GM12892 (cell line): ENCODE measurements around the gene FERMT1.
"Not testable (repeated sequence)": the region's sequence is repeated elsewhere in the genome, so short reads cannot be mapped to it uniquely, and the experiment has no call there.

Source experiments
- DNase-seq: peaks from one replicate; pipeline ENCODE4 v3.0.0; 2011; ENCODE audit not compliant: insufficient read length
- FAIRE-seq: peaks from 2 replicates; lab custom pipeline; 2011; peaks lifted over from hg19 to GRCh38; lab: Jason Lieb, UNC
- POLR2A ChIP-seq: IDR thresholded peaks from 2 replicates; pipeline ENCODE4 v1.6.1; 2011; ENCODE audit warnings: low read depth, low read length, control low read depth
- POLR2AphosphoS5 ChIP-seq: IDR thresholded peaks from 2 replicates; pipeline ENCODE4 v1.6.1; 2011; ENCODE audit warnings: low read depth, low read length, control low read depth
- TAF1 ChIP-seq: IDR thresholded peaks from 2 replicates; pipeline ENCODE4 v1.6.1; 2011; ENCODE audit warnings: low read depth, mild to moderate bottlenecking, control low read depth, low read length, borderline replicate concordance

FERMT1 gene

DNA sequence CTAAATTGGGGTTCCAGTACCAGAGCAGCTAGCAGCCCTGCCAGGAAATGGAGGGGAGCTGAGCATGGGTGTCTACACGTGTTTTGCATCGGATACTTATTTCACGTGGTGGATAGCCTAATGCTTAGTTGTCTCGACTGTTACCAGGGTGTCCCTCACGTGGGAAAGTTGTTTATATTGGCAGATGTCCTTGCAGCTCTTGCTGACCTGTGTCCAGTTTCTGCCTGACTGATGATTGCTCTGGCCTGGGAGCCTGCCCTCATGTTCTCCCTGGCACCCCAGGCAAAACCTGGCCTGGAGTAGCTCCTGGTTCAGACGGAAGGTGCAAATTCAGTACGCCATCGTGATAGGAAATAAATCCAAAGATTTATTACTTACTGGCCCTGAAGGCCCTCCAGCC lies 11.8 kb upstream of the FERMT1 start:
- TF ChIP-seq TAF1 (no peak), POLR2AphosphoS5 (no peak), POLR2A (no peak)
- DNase-seq (no peak), FAIRE-seq (no peak)

DNA sequence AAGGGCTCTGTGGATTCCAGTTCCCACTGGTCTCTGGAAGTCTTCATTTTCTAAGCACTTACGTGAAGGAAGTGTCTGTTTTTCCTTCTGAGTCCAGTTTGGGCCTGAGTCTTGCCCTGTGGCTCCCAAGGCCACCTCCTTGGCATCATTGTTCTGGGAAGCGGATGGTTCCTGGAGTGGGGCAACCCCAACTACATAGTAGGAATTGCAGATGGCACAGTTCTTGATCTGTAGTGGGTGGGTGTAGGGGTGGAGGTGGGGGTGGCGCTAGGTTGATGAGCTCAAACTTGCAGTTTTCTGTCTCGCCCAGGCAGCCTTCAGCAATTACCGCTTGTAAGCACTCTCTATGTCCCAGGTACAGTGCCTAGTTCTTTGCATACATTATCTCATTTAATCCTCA lies 7.2 kb upstream of the FERMT1 start:
- TF ChIP-seq POLR2AphosphoS5 (no peak), POLR2A (no peak), TAF1 (no peak)

DNA sequence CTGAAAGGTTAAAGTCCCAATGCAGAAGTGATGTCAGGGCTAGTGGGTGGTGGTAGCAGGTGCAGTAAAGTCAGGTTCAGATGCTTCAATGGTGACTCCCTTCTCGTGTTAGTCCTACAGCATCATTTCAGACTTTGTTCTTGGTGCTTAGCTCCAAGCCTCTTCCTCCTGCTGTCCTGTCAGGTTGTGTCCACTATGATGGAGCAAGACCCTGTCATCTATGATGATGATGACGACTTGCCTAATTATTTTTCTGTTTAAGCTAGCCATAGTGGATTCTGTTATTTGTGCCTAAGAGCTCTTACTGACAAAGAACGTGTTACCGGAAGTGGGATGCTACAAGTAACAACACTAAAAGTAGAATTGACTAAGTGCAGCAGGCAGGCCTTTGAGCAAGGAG lies 5.0 kb upstream of the FERMT1 start:
- FAIRE-seq: no peak
- TF ChIP-seq POLR2AphosphoS5: no peak
- TF ChIP-seq TAF1: no peak
- TF ChIP-seq POLR2A: no peak

More for the DNA sequence above, 7.2 kb upstream of the FERMT1 start:
- DNase-seq: no peak
- FAIRE-seq: no peak

DNA sequence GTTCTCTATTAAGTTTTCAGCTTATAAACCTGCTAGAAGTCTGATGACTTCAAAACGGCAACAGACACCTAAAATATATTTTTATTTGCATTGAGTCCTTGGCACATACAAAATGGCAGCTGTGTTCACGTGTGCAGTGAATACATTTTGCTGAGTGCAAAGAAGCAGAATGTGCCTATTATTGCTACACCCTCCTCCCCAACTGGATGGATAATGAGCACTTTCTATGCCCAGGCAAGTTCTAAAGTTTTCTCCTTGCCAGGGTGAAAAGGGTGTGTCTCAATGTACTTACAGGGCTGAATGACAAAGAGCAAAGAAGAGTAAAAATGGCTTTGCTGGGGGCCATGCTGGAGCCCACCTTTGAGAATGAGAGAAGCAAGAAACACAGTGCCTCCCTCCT lies 4.0 kb upstream of the FERMT1 start:
- no peak for TF ChIP-seq POLR2A
- DNase-seq: no peak
- FAIRE-seq: no peak

More for the DNA sequence above, 5.0 kb upstream of the FERMT1 start:
- DNase-seq: no peak

DNA sequence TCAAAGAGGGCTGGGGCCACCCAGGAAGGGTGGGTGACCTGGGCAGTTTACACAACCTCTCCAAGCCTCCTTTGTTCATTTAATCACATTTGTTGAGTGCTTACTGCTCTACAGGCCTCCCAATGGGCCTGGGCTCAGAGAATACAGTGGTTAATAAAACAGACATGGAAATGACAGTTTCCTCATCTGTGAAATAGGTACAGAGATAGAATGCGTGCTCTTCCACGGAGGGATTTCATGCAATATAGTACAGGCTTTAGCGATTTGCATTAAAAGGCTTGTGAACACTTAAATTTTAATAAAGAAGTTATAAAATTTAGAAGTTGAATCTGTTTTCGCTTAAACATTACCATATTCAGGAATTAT lies 802 bp upstream of the FERMT1 start:
- TF ChIP-seq TAF1 (no peak), POLR2AphosphoS5 (no peak), POLR2A (no peak)
- FAIRE-seq (no peak), DNase-seq (no peak)

DNA sequence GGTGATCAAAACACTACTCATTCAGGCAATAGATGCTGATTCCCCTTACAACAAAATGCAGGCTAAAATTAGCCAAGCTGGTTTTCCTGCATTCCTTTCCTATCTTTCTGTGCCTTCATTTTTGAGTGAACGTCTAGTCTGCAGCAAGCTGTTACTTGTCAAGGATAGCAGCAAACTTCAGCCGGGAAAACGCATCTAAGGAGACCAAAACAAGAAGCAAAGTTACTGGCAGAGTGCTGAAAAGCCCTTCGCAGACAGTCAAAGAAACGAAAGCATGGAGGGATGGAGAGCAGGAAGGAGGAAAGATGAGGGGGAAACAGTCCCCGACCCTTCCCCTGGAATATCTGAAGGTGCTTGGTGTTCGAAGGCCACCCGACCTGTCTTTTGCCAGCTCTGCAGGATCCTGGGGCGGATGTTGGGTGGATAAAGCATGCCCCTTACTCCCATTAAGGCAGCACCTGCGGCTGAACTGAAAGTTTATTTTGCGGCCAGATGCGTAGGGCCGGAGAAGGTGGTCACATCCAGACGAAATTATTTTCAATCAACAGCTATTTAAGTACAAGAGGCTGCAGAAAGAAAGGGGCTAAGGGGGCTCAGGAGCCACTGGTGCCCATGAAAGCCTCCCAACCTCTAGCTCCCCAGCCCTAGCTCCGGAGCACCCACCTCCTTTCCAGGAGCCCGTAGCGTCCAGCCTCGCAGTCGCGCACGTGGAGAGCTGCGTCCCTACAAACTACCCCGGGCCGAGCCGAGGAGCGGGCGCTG lies 538 bp downstream of the FERMT1 start:
- FAIRE-seq (no peak), DNase-seq (no peak)
- no peak for TF ChIP-seq POLR2A
- TF ChIP-seq POLR2AphosphoS5: no peak
- no peak for TF ChIP-seq TAF1

DNA sequence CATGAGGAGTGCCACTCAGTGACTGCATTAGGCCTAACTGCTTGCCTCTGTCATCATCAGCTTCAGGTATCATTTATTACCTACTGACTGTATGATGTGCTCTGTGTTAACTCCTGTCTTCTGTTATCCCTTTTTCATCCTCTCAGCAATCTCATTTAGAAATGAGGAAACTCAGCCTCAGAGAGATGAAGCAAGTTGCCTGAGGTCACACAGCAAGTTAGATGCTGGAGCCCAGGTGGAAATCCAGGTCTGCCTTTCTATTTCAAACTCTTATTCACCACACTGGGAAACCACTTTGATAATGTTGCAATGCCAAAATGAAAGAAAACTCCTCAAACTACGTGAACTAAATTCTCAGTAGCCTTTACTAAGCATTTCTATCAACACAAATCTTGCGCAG lies 1.3 kb downstream of the FERMT1 start:
- no peak for DNase-seq
- FAIRE-seq: no peak
- TF ChIP-seq POLR2AphosphoS5: no peak
- no peak for TF ChIP-seq POLR2A
- no peak for TF ChIP-seq TAF1

DNA sequence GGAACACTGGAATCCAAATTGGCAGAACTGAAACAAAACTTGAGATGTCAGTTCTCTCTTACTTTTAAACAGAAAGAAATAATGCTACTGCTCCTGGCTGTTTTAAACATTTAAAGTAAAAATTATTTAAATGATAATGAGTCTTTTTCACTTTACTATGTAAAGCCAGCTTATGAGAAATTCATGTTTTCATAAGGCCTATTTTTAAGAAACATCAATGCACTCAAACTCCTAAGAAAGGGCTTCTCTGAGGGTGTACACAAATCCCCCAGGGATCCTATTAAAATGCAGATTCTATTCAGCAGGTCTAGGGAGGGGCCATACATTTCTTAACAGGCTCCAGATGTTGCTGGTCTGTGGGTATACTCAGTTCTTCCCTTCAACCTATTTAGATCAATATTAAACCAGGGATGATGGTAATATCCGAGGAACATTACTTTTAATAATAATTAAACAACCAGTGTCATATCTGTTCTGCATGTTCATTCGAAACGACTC lies 2.3 kb downstream of the FERMT1 start:
- FAIRE-seq (no peak), DNase-seq (no peak)
- TF ChIP-seq POLR2A (no peak), POLR2AphosphoS5 (no peak), TAF1 (no peak)

DNA sequence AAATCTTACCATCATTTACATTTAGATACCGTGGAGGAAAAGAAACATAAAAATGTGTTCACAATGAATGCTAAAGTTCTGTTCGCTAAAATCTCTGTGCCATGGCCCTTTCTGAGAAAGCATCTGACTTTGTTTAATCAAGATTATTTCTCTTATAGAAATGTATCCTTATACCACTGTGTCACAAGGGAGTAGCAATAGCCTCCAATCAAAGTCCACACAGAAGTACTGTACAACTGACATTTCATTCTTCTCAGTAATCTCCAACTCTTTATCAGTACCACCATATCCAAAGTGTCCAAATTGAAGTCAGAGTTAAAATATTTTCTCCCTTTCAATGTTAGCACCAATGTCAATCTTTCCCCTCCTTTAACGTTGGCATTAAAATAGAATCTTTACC lies 6.1 kb downstream of the FERMT1 start:
- no peak for DNase-seq
- no peak for FAIRE-seq
- TF ChIP-seq POLR2AphosphoS5: no peak
- no peak for TF ChIP-seq POLR2A
- no peak for TF ChIP-seq TAF1

DNA sequence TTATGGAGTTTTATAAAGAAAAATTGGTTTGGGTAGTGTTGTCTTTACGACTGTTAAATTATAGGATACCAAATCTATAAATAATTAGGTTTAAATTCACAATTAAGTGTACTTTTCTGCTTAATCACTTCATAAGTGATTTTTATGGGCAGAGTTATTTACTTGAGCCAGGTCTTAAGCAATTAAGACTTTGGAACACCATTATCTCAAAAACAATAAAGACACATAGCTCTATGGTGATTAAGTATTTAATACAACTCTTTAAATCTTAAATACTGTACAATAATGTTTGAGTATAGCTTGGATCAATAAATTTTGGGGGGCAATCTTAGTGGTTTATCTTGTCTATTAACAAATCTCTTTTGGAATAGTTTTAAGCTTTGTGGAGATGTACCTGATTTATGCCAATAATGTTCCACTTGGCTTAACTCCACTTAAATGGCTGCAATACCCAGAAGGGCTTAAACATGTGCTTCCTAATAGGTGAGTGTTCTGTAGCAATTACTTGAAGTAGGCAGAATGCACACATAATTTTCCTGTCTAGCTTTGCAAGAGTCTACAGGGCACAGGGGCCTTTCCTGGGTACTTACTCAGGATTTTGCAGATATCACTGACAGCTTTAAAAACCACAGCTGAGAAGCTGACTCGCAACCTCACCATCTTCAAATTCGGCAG lies 7.5 kb downstream of the FERMT1 start:
- TF ChIP-seq TAF1 (no peak), POLR2A (no peak), POLR2AphosphoS5 (no peak)
- no peak for FAIRE-seq
- DNase-seq: no peak

DNA sequence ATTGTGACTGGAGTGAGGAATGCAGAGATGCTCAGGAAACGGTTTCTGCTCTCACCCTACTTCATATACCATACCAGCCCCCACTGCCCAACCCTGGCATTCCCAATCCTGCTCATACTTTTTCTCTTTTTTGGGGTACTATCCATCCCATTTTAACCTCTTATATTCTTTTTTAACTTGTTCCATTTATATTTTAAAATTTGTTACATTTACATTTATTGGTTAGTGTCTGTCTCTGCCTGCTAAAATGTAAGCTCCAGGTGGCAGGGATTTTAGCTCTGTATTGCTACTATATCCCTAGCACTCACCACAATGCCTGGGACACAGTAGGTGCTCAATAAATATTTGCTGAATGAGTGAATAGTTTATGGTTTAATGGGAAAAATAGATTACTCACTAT lies 8.1 kb downstream of the FERMT1 start:
- FAIRE-seq (no peak), DNase-seq (no peak)
- TF ChIP-seq POLR2AphosphoS5 (no peak), TAF1 (no peak), POLR2A (no peak)

DNA sequence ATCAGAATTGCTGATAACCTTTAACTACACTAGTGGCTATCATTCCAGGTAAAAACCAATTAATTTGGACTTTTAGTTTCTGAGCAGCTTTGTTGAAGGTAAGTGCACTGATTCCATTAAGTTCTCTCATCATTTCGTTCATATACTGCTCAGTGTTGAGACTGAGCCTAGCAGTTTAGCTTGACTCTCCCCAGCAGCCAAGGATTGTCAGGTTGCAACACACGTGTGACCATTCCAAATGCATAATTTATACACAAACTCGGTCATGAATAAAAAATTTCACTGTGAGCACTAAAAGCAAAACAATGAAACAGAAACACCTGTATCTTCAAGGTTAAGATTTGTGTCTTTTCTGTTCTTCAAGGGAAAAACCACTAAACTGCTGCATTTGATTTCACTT lies 8.9 kb downstream of the FERMT1 start:
- no peak for FAIRE-seq
- TF ChIP-seq POLR2A (no peak), TAF1 (no peak), POLR2AphosphoS5 (no peak)
- DNase-seq: no peak

DNA sequence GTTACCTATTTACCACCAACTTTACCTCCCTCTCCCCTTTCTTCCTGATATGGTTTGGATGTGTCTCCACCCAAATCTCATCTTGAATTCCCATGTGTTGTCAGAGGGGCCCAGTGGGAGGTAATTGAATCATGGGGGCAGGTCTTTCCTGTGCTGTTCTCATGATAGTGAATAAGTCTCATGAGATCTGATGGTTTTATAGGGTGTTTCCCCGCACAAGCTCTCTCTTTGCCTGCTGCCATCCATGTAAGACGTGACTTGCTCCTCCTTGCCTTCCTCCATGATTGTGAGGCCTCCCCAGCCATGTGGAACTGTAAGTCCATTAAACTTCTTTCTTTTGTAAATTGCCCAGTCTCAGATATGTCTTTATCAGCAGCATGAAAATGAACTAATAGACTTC lies 9.9 kb downstream of the FERMT1 start:
- not testable (repeated sequence) for FAIRE-seq, DNase-seq
